Measurements from ENCODE around the gene ATXN1. TPM values are rescaled to one million over a fixed set of nuclear protein-coding genes. Genes with fewer than 3 reads are reported as not detected.

Gene ATXN1
- total RNA-seq, 4 donors from 2014 or later: 38.7 to 78.3 (median 62.6) TPM

DNA sequence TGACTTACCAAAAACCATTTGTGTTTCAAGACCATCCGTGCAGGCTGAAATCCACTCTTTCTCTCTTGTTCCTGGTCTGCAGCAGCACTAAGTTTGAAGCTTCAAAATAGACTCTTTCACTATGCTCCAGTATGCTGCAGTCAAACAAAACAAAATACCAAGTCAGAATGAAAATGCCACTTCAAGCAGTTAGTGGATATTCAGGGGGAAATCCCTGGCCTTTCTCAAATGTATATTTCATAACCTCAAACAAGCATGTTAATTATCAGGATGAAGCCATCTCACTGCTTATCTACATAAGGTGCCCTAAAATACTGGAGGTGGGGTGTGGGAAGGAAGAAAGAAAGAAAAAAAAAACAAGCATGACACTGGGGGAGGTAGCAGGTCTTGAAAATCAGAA, 103.5 kb downstream of the ATXN1 start:
- TF ChIP-seq, protein P1, sequence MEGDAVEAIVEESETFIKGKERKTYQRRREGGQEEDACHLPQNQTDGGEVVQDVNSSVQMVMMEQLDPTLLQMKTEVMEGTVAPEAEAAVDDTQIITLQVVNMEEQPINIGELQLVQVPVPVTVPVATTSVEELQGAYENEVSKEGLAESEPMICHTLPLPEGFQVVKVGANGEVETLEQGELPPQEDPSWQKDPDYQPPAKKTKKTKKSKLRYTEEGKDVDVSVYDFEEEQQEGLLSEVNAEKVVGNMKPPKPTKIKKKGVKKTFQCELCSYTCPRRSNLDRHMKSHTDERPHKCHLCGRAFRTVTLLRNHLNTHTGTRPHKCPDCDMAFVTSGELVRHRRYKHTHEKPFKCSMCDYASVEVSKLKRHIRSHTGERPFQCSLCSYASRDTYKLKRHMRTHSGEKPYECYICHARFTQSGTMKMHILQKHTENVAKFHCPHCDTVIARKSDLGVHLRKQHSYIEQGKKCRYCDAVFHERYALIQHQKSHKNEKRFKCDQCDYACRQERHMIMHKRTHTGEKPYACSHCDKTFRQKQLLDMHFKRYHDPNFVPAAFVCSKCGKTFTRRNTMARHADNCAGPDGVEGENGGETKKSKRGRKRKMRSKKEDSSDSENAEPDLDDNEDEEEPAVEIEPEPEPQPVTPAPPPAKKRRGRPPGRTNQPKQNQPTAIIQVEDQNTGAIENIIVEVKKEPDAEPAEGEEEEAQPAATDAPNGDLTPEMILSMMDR (IDR thresholded peaks at IDR 0.05): no peak
- no peak for TF ChIP-seq EP300 (IDR thresholded peaks at IDR 0.05)
- TF ChIP-seq POLR2AphosphoS5 (IDR thresholded peaks at IDR 0.05): no peak
- no peak for TF ChIP-seq POLR2A (IDR thresholded peaks at IDR 0.05)
- no peak for ATAC-seq
- Histone ChIP-seq H3K27me3 (no peaks in the 10 kb centered on the region), H3K4me3 (no peak overlapping the region), H3K36me3 (peaks cover 0 to 43% of the 10 kb centered on the region in 2 donors), H3K9me3 (peaks cover 0 to 5% (median 0%) of the 10 kb centered on the region in 3 donors), H3K4me1 (no peaks in the 10 kb centered on the region), H3K27ac (no peak overlapping the region)
- 67 to 70% methylated on average over 1 of the region's 1 CpG for WGBS, 2 donors (ENCODE audit: low coverage in 1 of 2)

DNA sequence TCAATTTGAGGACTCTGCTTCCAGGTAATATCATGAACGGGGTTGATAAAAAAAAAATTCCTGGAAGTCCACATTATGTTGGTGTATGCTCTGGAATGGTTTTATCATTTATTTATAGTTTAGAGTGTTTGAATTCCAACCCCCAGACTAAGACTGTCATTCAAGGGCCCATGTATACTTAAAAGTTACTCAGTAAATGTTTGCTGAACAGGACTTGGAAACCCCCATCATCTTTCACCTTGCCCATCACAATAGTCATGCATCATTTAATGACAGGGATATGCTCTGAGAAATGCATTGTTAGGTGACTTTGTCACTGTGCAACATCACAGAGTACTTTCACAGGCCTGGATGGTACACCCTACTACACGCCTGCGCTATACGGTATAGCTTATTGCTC, 104.8 kb downstream of the ATXN1 start:
- Histone ChIP-seq H3K27ac (no peak overlapping the region), H3K27me3 (no peaks in the 10 kb centered on the region), H3K4me1 (no peaks in the 10 kb centered on the region), H3K36me3 (peaks cover 0 to 55% of the 10 kb centered on the region in 2 donors), H3K4me3 (no peak overlapping the region), H3K9me3 (peaks cover 0 to under 1% (median 0%) of the 10 kb centered on the region in 3 donors)
- no peak for ATAC-seq
- WGBS, 2 donors (ENCODE audit: low coverage in 1 of 2): 82 to 88% methylated on average over 4 of the region's 4 CpGs
- TF ChIP-seq, protein P1 (IDR thresholded peaks at IDR 0.05): no peak
- TF ChIP-seq POLR2AphosphoS5 (IDR thresholded peaks at IDR 0.05) (no peak), POLR2A (IDR thresholded peaks at IDR 0.05) (no peak), EP300 (IDR thresholded peaks at IDR 0.05) (no peak)

GRCh38 chr6:16654701-16655100, 106.6 kb downstream of the ATXN1 start:
- no peak overlapping the region for H3K27ac ChIP-seq
- H3K9me3 ChIP-seq: no peaks in the 10 kb centered on the region
- no peaks in the 10 kb centered on the region for H3K27me3 ChIP-seq
- WGBS, 2 donors (ENCODE audit: low coverage in 1 of 2): 71% methylated on average over 1 of the region's 1 CpG; no CpG with 5 or more reads in 1 of the 2 donors
- TF ChIP-seq, protein P1 (IDR thresholded peaks at IDR 0.05): no peak
- no peak for TF ChIP-seq POLR2A (IDR thresholded peaks at IDR 0.05)
- TF ChIP-seq EP300 (IDR thresholded peaks at IDR 0.05): no peak
- no peak for TF ChIP-seq POLR2AphosphoS5 (IDR thresholded peaks at IDR 0.05)
- H3K4me3 ChIP-seq: no peak overlapping the region
- H3K36me3 ChIP-seq: peaks cover 0 to 62% of the 10 kb centered on the region in 2 donors
- ATAC-seq: no peak
- no peaks in the 10 kb centered on the region for H3K4me1 ChIP-seq

DNA sequence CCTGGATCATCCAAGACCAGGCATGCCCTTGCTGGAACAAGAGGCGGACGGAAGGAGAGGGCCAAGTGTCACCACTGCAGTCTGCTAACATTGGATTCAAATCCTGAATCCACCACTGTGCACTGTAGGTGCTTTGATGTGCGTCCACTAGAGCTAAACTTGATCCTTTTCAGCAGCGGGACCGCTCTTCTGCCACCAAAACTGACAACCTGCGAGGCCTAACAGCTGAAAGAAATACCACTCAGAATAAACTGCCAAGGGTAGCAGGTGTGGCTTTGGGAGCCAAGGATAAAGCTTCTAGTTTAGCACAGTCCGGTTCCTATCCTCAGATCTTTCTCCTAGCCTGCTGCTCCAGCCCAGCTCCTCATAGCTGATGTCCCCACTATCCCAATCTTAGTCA, 108.0 kb downstream of the ATXN1 start:
- no peak overlapping the region for H3K27ac ChIP-seq
- peaks cover 0 to 11% (median 0%) of the 10 kb centered on the region in 3 donors for H3K4me1 ChIP-seq
- TF ChIP-seq POLR2AphosphoS5 (IDR thresholded peaks at IDR 0.05) (no peak), POLR2A (IDR thresholded peaks at IDR 0.05) (no peak), EP300 (IDR thresholded peaks at IDR 0.05) (no peak)
- TF ChIP-seq, protein P1 (IDR thresholded peaks at IDR 0.05): no peak
- ATAC-seq: no peak
- no peak overlapping the region for H3K4me3 ChIP-seq
- peaks cover 0 to 62% of the 10 kb centered on the region in 2 donors for H3K36me3 ChIP-seq
- H3K27me3 ChIP-seq: no peaks in the 10 kb centered on the region
- WGBS, 2 donors (ENCODE audit: low coverage in 1 of 2): 90 to 93% methylated on average over 2 to 3 of the region's 7 CpGs
- H3K9me3 ChIP-seq: no peaks in the 10 kb centered on the region

- ATAC-seq: no peak
These were observed 109.4 kb downstream of the ATXN1 start for GRCh38 chr6:16651871-16652270.

More at GRCh38 chr6:16651871-16652270, 109.4 kb downstream of the ATXN1 start:
- TF ChIP-seq, protein P1 (IDR thresholded peaks at IDR 0.05): no peak
- Histone ChIP-seq H3K4me3 (no peak overlapping the region), H3K36me3 (peaks cover 0 to 58% of the 10 kb centered on the region in 2 donors), H3K27ac (no peak overlapping the region), H3K9me3 (no peaks in the 10 kb centered on the region), H3K27me3 (no peaks in the 10 kb centered on the region), H3K4me1 (peaks cover 0 to 11% (median 0%) of the 10 kb centered on the region in 3 donors)
- 75 to 91% methylated on average over 5 of the region's 6 CpGs for WGBS, 2 donors (ENCODE audit: low coverage in 1 of 2)

Measured in gastroesophageal sphincter (tissue), 4 donors.